ENCODE results near the gene PBX2. TPM values are rescaled to one million over a fixed set of nuclear protein-coding genes. Genes with fewer than 3 reads are reported as not detected.
A peak's percentile ranks its signal among the peaks of the same experiment; 100 is the strongest.

Gene PBX2
- total RNA-seq, 1 donor from 2014 or later: 89.2 TPM

DNA sequence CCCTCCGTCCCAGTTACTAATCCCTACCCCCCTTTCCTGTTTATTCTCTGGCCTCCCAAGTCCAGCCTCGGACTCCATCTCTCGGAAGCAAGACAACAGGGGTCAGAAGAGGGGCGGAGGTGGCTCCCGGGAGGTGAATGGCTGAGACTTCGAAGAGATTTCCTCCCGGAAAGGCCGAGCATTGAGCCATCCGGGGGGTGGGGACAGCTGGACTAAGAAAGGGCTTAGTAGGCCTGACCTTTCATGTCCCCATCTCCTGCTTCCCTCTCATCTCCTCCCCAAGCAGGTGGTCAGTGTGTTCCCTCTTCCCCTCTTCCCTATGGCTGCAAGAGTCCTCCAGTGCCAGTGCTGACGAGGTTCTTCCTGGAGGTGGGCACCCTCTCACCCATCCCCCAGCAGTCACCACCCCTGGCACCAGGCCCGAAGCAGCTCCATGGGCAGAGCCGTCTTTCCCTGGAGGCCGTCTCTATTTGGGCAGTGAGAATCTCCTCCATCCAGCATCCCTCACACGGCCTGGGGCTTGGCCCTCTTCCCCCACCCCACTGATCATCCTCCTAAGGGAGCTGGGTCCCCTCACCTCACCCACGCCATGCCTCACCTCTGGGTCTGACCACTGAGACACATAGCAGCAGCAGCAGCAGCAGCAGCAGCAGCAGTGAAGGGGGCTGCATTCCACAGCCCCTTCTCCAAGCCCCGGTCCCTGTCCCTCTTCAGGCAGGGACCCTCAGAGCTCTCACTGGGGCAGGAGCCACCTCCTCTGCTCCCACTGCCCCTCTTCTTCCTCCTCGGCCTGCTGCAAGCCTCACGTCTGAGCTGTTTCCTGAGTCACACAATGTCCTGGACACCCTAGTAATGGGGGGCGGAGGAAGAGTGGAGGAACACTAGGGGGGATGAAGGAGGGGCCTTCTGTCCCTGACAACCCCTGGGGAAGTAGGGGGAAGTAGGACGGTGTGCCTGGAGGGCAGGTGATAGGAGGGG lies 33.5 kb upstream of the PBX2 start, which contains the start of gene NOTCH4:
Gene NOTCH4 (minus strand): TSS at position 810 of the 978 bp plus-strand sequence. CDS start 139 bp downstream, at position 671.
- peak within 1 kb of the TSS; percentile 68 for H3K27ac ChIP-seq
- TF ChIP-seq, protein P1, sequence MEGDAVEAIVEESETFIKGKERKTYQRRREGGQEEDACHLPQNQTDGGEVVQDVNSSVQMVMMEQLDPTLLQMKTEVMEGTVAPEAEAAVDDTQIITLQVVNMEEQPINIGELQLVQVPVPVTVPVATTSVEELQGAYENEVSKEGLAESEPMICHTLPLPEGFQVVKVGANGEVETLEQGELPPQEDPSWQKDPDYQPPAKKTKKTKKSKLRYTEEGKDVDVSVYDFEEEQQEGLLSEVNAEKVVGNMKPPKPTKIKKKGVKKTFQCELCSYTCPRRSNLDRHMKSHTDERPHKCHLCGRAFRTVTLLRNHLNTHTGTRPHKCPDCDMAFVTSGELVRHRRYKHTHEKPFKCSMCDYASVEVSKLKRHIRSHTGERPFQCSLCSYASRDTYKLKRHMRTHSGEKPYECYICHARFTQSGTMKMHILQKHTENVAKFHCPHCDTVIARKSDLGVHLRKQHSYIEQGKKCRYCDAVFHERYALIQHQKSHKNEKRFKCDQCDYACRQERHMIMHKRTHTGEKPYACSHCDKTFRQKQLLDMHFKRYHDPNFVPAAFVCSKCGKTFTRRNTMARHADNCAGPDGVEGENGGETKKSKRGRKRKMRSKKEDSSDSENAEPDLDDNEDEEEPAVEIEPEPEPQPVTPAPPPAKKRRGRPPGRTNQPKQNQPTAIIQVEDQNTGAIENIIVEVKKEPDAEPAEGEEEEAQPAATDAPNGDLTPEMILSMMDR (IDR thresholded peaks at IDR 0.05): no peak
- H3K4me3 ChIP-seq: peak within 1 kb of the TSS; percentile 49

DNA sequence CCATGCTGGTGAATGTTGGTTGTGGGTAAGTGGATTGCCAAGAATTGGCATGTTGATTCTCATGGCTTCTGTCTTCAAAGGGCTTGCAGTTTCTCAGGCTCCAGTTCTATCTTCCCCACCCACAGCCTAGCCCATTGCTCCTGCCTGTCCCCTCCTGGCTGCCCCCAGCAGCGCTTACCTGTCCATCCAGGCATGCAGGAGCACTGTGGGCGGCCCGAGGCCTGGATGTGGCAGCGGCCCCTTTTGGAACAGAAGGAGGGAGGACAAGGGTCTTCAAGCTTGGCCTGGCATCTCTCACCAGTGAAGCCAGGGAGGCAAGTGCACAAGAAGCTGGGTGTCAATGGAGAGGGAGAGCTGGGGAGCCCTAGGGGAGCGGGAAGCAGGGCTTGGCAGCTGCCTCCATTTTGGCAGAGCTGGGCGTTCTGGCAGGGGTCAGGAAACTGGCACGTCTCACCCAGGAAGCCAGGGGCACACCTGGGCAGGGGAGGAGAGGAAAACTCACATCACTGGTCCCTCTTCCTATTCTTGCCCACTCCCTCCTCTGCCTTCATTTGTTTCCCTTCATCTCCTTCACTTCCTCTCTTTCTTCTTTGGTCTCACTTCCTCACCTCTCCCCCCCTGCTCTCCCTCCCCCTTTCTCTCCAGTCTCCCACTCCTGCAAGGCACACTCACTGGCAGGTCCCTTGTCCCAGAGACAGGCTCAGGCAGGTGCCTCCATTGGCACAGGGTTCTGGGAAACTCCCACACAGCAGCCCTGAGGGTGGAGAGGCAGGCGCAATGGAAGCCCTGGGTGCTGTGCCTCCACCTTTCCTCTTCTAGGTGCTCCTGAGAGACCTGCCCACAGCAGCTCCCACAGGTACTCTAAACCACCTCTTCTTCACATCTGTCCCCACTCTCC lies 32.6 kb upstream of the PBX2 start:
- intact Hi-C loops (cut with DNase I): no loop called here
- DNase-seq: no peak
- Histone ChIP-seq H3K9me3 (no peaks in the 10 kb centered on the region), H3K36me3 (peaks cover 13% of the 10 kb centered on the region), H3K27ac (peak overlapping the region; percentile 68), H3K4me3 (peak overlapping the region; percentile 49), H3K4me1 (peaks cover 3% of the 10 kb centered on the region), H3K27me3 (ENCODE audit: low read depth) (no peaks in the 10 kb centered on the region)
- ATAC-seq: peak in 1 of 2 donors; percentile 9
- TF ChIP-seq, protein P1 (IDR thresholded peaks at IDR 0.05): no peak

More for the DNA sequence above, 33.5 kb upstream of the PBX2 start, which contains the start of gene NOTCH4:
- Histone ChIP-seq H3K9me3 (no peaks in the 10 kb centered on the region), H3K27me3 (ENCODE audit: low read depth) (no peaks in the 10 kb centered on the region), H3K36me3 (peaks cover 10% of the 10 kb centered on the region), H3K4me1 (peaks cover 3% of the 10 kb centered on the region)
- ATAC-seq (peak; percentile 25 to 62), DNase-seq (no peak)
- intact Hi-C loops (cut with DNase I): no loop called here

DNA sequence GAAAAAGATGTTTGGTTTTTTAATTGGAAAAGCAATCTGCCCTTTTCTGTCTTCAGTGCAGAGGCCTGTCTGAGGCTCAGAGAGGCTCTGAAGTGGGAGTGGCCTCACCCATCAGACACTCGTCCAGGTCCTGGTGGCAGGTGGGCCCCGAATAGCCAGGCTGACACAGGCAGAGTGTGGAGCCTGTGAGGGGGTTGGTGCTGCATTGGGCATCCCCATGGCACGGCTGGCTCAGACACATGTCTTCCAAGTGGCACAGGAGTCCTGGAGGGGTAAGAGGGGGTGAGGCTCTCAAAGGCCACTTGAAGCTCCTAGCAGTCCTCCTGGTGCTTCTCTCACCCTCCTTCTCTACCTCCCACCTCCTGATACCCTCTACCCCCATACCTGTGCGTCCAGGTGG lies 30.0 kb upstream of the PBX2 start:
- Histone ChIP-seq H3K9me3 (no peaks in the 10 kb centered on the region), H3K27me3 (ENCODE audit: low read depth) (no peaks in the 10 kb centered on the region), H3K27ac (no peak overlapping the region), H3K4me3 (no peak overlapping the region), H3K36me3 (peaks cover 19% of the 10 kb centered on the region), H3K4me1 (peaks cover 3% of the 10 kb centered on the region)
- TF ChIP-seq, protein P1 (IDR thresholded peaks at IDR 0.05): no peak
- ATAC-seq: no peak
- DNase-seq: no peak
- intact Hi-C loops (cut with DNase I): no loop called here

DNA sequence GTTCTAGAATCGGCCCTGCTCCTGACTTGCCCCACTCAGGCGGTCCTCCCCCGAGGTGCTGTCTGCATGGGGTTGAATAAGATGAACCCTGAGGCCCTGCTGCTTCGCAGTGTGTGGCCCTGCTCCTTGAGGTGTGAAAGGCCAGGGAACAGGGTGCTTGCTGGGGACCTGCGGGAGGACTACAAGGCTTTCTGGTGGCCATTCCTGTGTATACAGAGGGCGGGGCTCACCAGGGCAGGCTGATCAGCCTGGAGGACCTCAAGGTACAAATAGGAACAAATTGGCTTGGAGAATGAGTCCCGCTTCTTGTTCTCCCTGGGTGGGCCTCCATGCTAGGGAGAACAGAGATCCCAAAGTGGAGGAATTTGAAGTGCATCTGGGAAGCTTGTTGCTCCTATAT lies 28.2 kb upstream of the PBX2 start:
- no peak for ATAC-seq
- Histone ChIP-seq H3K4me1 (peaks cover 3% of the 10 kb centered on the region), H3K27me3 (ENCODE audit: low read depth) (no peaks in the 10 kb centered on the region), H3K27ac (no peak overlapping the region), H3K9me3 (no peaks in the 10 kb centered on the region), H3K36me3 (peaks cover 19% of the 10 kb centered on the region), H3K4me3 (no peak overlapping the region)
- intact Hi-C loops (cut with DNase I): no loop called here
- TF ChIP-seq, protein P1 (IDR thresholded peaks at IDR 0.05): no peak
- no peak for DNase-seq

DNA sequence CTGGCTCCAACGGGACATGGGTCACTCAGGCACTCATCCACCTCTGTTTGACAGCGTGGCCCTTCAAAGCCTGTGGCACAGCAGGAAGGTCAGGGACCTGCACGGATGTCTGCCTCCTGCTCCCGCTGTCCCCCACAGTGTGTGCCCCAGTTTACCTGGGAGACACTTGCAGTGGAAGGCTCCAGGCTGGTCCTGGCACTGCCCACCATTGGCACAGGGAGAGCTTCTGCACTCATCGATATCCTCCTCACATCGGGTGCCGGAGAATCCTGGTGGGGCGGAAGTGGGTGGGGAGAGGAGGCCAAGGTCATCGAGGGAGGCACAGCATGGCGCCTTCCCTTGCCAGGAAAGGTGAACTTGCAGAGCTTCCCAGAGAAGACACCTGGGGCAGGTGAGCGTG lies 27.0 kb upstream of the PBX2 start:
- Histone ChIP-seq H3K9me3 (no peaks in the 10 kb centered on the region), H3K4me3 (no peak overlapping the region), H3K4me1 (no peaks in the 10 kb centered on the region), H3K27me3 (ENCODE audit: low read depth) (no peaks in the 10 kb centered on the region), H3K27ac (no peak overlapping the region), H3K36me3 (peaks cover 22% of the 10 kb centered on the region)
- no peak for DNase-seq
- TF ChIP-seq, protein P1 (IDR thresholded peaks at IDR 0.05): no peak
- ATAC-seq: no peak
- intact Hi-C loops (cut with DNase I): no loop called here
